Measurements from ENCODE around the gene PTPRU. TPM values are rescaled to one million over a fixed set of nuclear protein-coding genes. Genes with fewer than 3 reads are reported as not detected.

Gene PTPRU
- total RNA-seq, 4 donors from 2014 or later: 11.4 to 59.4 (median 35.3) TPM

GRCh38 chr1:29222686-29223085 is 13.6 kb upstream of the PTPRU start:
- no peaks in the 10 kb centered on the region for H3K4me1 ChIP-seq
- no peak overlapping the region for H3K4me3 ChIP-seq
- no peaks in the 10 kb centered on the region for H3K36me3 ChIP-seq
- ATAC-seq (no peak), DNase-seq (no peak)
- no peaks in the 10 kb centered on the region for H3K27me3 ChIP-seq
- H3K9me3 ChIP-seq: no peaks in the 10 kb centered on the region
- in situ Hi-C loops (cut with MboI; ENCODE audit: low sequenced_read_pairs in 4 of 4) (no loop called here), intact Hi-C loops (cut with DNase I; ENCODE audit: low total_unique reads) (no loop called here)
- TF ChIP-seq CTCF (IDR thresholded peaks at IDR 0.05 in 4 of 5, conservative IDR thresholded peaks at IDR 0.05 in 1 of 5) (no peak), POLR2A (IDR thresholded peaks at IDR 0.05) (no peak)
- no peak overlapping the region for H3K27ac ChIP-seq

GRCh38 chr1:29223521-29223920 is 12.8 kb upstream of the PTPRU start:
- Histone ChIP-seq H3K27ac (no peak overlapping the region), H3K4me1 (no peaks in the 10 kb centered on the region), H3K36me3 (no peaks in the 10 kb centered on the region), H3K4me3 (no peak overlapping the region), H3K9me3 (no peaks in the 10 kb centered on the region), H3K27me3 (no peaks in the 10 kb centered on the region)
- in situ Hi-C loops (cut with MboI; ENCODE audit: low sequenced_read_pairs in 4 of 4) (no loop called here), intact Hi-C loops (cut with DNase I; ENCODE audit: low total_unique reads) (no loop called here)
- TF ChIP-seq CTCF (IDR thresholded peaks at IDR 0.05 in 4 of 5, conservative IDR thresholded peaks at IDR 0.05 in 1 of 5): no peak
- no peak for TF ChIP-seq POLR2A (IDR thresholded peaks at IDR 0.05)
- ATAC-seq (no peak), DNase-seq (no peak)

- no peaks in the 10 kb centered on the region for H3K4me1 ChIP-seq
- H3K36me3 ChIP-seq: no peaks in the 10 kb centered on the region
- intact Hi-C loops (cut with DNase I; ENCODE audit: low total_unique reads) (no loop called here), in situ Hi-C loops (cut with MboI; ENCODE audit: low sequenced_read_pairs in 4 of 4) (no loop called here)
- H3K9me3 ChIP-seq: no peaks in the 10 kb centered on the region
- H3K27ac ChIP-seq: no peak overlapping the region
- no peaks in the 10 kb centered on the region for H3K27me3 ChIP-seq
- TF ChIP-seq CTCF (IDR thresholded peaks at IDR 0.05 in 4 of 5, conservative IDR thresholded peaks at IDR 0.05 in 1 of 5) (no peak), POLR2A (IDR thresholded peaks at IDR 0.05) (no peak)
- ATAC-seq (no peak), DNase-seq (no peak)
- H3K4me3 ChIP-seq: no peak overlapping the region
Measured at GRCh38 chr1:29224356-29224837, 11.9 kb upstream of the PTPRU start.

GRCh38 chr1:29225361-29225760 is 11.0 kb upstream of the PTPRU start:
- Histone ChIP-seq H3K27ac (no peak overlapping the region), H3K4me3 (no peak overlapping the region), H3K36me3 (no peaks in the 10 kb centered on the region), H3K4me1 (peaks cover 8% of the 10 kb centered on the region in 2 donors), H3K9me3 (no peaks in the 10 kb centered on the region), H3K27me3 (no peaks in the 10 kb centered on the region)
- TF ChIP-seq CTCF (IDR thresholded peaks at IDR 0.05 in 4 of 5, conservative IDR thresholded peaks at IDR 0.05 in 1 of 5) (no peak), POLR2A (IDR thresholded peaks at IDR 0.05) (no peak)
- ATAC-seq: no peak
- intact Hi-C loops (cut with DNase I; ENCODE audit: low total_unique reads): no loop called here
- DNase-seq: no peak
- in situ Hi-C loops (cut with MboI; ENCODE audit: low sequenced_read_pairs in 4 of 4): loop anchor here (25.0 kb wide), 4 partner anchors 862 to 1462 kb away; no protein-coding TSS in a partner anchor

GRCh38 chr1:29227511-29227910 is 8.8 kb upstream of the PTPRU start:
- H3K9me3 ChIP-seq: no peaks in the 10 kb centered on the region
- in situ Hi-C loops (cut with MboI; ENCODE audit: low sequenced_read_pairs in 4 of 4) (loop anchor here (25.0 kb wide), 4 partner anchors 860 to 1460 kb away; no protein-coding TSS in a partner anchor), intact Hi-C loops (cut with DNase I; ENCODE audit: low total_unique reads) (no loop called here)

More at GRCh38 chr1:29227511-29227910, 8.8 kb upstream of the PTPRU start:
- peaks cover 11 to 14% of the 10 kb centered on the region in 2 donors for H3K4me1 ChIP-seq
- H3K27me3 ChIP-seq: no peaks in the 10 kb centered on the region
- H3K36me3 ChIP-seq: no peaks in the 10 kb centered on the region
- ATAC-seq: no peak
- DNase-seq: no peak
- no peak overlapping the region for H3K4me3 ChIP-seq
- TF ChIP-seq CTCF (IDR thresholded peaks at IDR 0.05 in 4 of 5, conservative IDR thresholded peaks at IDR 0.05 in 1 of 5) (no peak), POLR2A (IDR thresholded peaks at IDR 0.05) (no peak)
- H3K27ac ChIP-seq: no peak overlapping the region

All from gastrocnemius medialis (tissue), 4 donors.